HG02938 (cell line): ENCODE results near the gene CD58.

Source experiments
- ATAC-seq: cut with Tn5 transposase; IDR thresholded peaks from one replicate; pipeline ENCODE4 v1.9.1; 2021; ENCODE audit warnings: mild to moderate bottlenecking, moderate library complexity; ENCODE audit not compliant: unreplicated experiment

Gene CD58

DNA sequence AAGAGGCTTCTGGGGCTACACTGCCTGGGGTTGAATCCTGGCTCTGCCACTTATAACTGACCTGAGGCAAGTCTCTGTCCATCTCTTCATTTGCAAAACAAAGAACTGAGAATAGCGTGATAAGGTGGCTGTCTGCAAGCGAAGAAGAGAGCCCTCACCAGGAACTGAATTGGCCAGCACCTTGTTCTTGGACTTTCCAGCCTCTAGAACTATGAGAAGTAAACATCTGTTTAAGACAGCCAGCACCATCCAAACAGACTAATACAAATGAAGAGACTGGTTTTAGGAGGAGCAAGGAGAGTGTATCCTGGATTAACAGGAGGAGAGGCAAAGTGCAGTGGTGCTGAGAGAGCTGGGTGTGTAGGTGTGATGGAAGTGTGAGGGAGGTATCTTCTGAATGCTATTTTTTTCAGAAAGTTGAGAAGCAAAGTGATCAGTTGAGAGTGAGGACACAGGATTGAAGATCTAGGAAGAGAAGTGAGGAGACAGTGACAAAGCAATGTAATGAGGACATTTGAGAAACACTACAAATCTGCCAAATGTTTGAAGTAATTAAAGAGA lies 59.3 kb downstream of the CD58 start:
- no peak for ATAC-seq

- ATAC-seq, result no peak
These were observed 60.5 kb downstream of the CD58 start for GRCh38 chr1:116510361-116510760.

GRCh38 chr1:116508984-116509980 lies 61.5 kb downstream of the CD58 start:
- no peak for ATAC-seq

- no peak for ATAC-seq
These were observed 62.5 kb downstream of the CD58 start for GRCh38 chr1:116508085-116508983.

- ATAC-seq, result no peak
These were observed 63.2 kb downstream of the CD58 start for GRCh38 chr1:116507631-116508030.

GRCh38 chr1:116506132-116507004 lies 64.5 kb downstream of the CD58 start:
- ATAC-seq, result no peak

DNA sequence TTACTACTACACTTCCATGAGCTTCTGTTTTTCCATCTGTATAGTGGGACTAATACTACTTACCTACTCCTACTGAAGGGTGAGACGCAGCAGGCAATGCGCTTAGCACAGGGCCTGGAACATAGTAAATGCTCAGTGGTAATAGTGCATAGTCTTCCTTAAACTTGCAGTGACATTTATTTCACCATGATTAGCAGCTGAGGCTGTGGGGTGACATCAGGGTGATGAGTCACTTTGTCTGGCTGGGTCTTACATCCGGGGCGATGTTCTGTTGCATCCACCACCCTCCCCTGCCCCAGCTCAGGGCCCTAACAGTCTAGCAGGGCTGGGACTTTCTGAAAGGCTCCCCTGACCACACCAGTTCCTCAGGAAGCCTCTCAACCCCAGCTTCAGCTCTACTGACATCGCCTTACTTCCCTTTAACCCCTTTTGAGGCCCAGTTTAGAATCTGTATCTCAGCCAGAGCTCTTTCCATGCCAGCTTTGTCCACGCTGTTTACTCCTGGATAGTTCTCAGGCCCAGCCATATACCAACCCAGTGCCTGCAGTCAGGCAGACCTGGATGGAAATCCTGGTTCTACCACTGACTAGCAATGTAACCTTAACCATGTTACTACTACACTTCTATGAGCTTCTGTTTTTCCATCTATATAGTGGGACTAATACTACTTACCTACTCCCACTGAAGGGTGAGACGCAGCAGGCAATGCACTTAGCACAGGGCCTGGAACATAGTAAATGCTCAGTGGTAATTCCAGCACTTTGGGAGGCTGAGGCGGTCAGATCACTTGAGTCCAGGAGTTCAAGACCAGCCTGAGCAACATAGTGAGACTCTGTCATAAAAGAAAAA lies 66.3 kb downstream of the CD58 start:
- peak; percentile 91 for ATAC-seq

- peak; percentile 4 for ATAC-seq
These were observed 67.1 kb downstream of the CD58 start for GRCh38 chr1:116503546-116504307.

GRCh38 chr1:116502671-116503314 lies 68.0 kb downstream of the CD58 start:
- ATAC-seq, result no peak

DNA sequence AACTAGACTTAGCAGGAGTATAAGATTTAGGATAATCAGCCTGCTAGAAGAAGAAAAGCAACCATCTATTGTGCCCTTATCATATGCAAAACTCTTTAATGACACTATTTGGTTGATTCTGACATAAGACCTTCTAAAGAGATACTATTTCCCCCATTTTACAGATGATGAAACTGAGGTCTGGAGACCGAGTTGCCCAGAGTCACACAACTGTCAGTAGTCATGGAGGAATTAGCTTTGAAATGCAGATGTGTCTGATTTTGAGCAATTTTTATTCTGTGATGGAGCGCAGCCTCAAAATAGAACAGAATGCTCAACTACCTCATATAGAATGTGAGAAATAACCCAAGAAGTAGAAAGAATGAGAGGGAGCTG lies 69.0 kb downstream of the CD58 start:
- no peak for ATAC-seq

DNA sequence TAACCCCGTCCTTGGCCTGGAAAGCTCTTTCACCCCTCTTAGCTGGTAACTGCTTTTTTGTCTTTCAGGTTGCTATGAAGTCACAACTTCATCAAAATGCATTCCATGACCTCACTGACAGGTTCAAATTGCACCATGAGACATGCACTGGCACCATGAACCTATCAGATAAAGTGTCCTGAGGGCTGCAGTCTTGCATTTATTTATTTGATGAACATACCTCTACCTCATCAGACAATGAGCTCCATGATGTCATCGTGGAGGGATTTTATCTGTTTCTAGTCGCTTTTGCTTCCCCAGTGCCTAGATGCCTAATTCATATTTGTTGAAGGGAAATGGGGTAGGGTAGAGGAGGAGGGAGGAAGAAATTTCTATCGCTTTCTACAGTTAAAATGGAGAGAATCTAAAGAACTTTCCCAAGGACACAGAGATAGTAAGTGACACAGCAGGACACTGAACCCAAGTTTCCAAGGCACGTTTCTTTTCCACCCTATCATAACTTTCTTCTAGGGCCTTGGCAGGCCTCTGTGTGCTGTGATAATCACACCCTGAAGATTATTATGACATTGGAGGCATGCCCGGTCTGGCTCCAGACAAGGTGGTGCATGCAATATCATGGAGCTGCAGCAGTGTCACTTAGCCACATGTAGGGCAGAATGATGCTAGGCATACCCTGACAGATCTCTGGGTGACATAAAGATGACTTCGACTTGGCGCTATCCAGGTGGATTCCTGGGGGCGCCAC lies 69.5 kb downstream of the CD58 start:
- no peak for ATAC-seq

GRCh38 chr1:116498789-116499628 lies 71.8 kb downstream of the CD58 start:
- ATAC-seq, result peak; percentile 52

- no peak for ATAC-seq
These were observed 73.2 kb downstream of the CD58 start for GRCh38 chr1:116497656-116498055.

GRCh38 chr1:116496898-116497297 lies 73.9 kb downstream of the CD58 start:
- no peak for ATAC-seq

- ATAC-seq, result no peak
These were observed 74.4 kb downstream of the CD58 start for GRCh38 chr1:116496380-116496779.

- ATAC-seq, result no peak
These were observed 75.3 kb downstream of the CD58 start for GRCh38 chr1:116495535-116495934.

- ATAC-seq, result no peak
These were observed 76.1 kb downstream of the CD58 start for GRCh38 chr1:116494745-116495144.
